GM04504 (cell line): ENCODE data around the gene MT1F.

Experiments used
- DNase-seq: peaks from one replicate; pipeline ENCODE4 v3.0.0-alpha.2; 2012; ENCODE audit warnings: low read depth

MT1F gene

GRCh38 chr16:56700195-56700594, 42.4 kb downstream of the MT1F start:
- DNase-seq, result no peak

- no peak for DNase-seq
These were observed 42.9 kb downstream of the MT1F start for GRCh38 chr16:56700631-56701030.

- no peak for DNase-seq
These were observed 43.8 kb downstream of the MT1F start for GRCh38 chr16:56701534-56701933.

- no peak for DNase-seq
These were observed 45.1 kb downstream of the MT1F start for GRCh38 chr16:56702836-56703235.
